Caco-2 (cell line): Measurements from ENCODE around the gene SLC33A1. TPM values are rescaled to one million over a fixed set of nuclear protein-coding genes. Genes with fewer than 3 reads are reported as not detected.

ENCODE experiments used
- BruUV-seq: library from RNA; stranded (reverse); fragments of 400-500 nt; replicated peaks from 2 replicates; lab custom pipeline; 2021; lab: Mats Ljungman, UMichigan
- CTCF ChIA-PET: fragments of 300-600 bp; sonication (Branson Sonifier 250); formaldehyde crosslinking; loops from one replicate; lab custom pipeline; 2022; ENCODE audit warnings: antibody characterized with exemption; lab: Charles Lee
- POLR2A ChIA-PET: fragments of 300-600 bp; sonication (Branson Sonifier 250); formaldehyde crosslinking; loops from one replicate; lab custom pipeline; 2022; ENCODE audit warnings: antibody characterized with exemption; lab: Charles Lee
- DNase-seq, 2 experiments: peaks; one replicate each; pipeline versions ENCODE4 v3.0.0 to v3.0.0-alpha.2; 2020 to 2022
- H3K27me3 ChIP-seq: replicated peaks from 2 replicates; pipeline ENCODE4 v1.6.0; 2011; ENCODE audit warnings: low read length; ENCODE audit not compliant: control insufficient read depth, insufficient read depth
- H3K36me3 ChIP-seq: 2 replicates; pipeline ENCODE4 v1.5.1; 2011; ENCODE audit warnings: low read length; ENCODE audit not compliant: control insufficient read depth, insufficient read depth
- H3K4me1 ChIP-seq: fragments of 250-450 bp; sonication (Bioruptor Pico); 2 replicates; pipeline ENCODE4 v1.5.1; 2020; ENCODE audit warnings: mild to moderate bottlenecking
- H3K4me3 ChIP-seq: 2 replicates; pipeline ENCODE4 v1.5.1; 2011; ENCODE audit warnings: low read depth, mild to moderate bottlenecking, control low read depth, low read length
- H3K9me3 ChIP-seq: fragments of 250-450 bp; sonication (Bioruptor Pico); 2 replicates; pipeline ENCODE4 v1.5.1; 2020; ENCODE audit warnings: mild to moderate bottlenecking, moderate library complexity
- H3K27ac Mint-ChIP-seq: one replicate; pipeline ENCODE4 v1.8.0; 2022; ENCODE audit warnings: mixed read lengths; ENCODE audit not compliant: unreplicated experiment
- H3K27me3 Mint-ChIP-seq: one replicate; pipeline ENCODE4 v1.8.0; 2022; ENCODE audit warnings: mixed read lengths; ENCODE audit not compliant: insufficient read depth, unreplicated experiment
- H3K36me3 Mint-ChIP-seq: one replicate; pipeline ENCODE4 v1.8.0; 2022; ENCODE audit warnings: mild to moderate bottlenecking, mixed read lengths; ENCODE audit not compliant: insufficient read depth, unreplicated experiment
- H3K4me1 Mint-ChIP-seq: one replicate; pipeline ENCODE4 v1.8.0; 2022; ENCODE audit warnings: low read depth, mixed read lengths; ENCODE audit not compliant: unreplicated experiment
- H3K4me3 Mint-ChIP-seq: one replicate; pipeline ENCODE4 v1.8.0; 2022; ENCODE audit warnings: mild to moderate bottlenecking, moderate library complexity, mixed read lengths; ENCODE audit not compliant: unreplicated experiment
- H3K9me3 Mint-ChIP-seq: one replicate; pipeline ENCODE4 v1.8.0; 2022; ENCODE audit warnings: mixed read lengths; ENCODE audit not compliant: unreplicated experiment
- intact Hi-C: fragments of 100-400 bp; cut with micrococcal nuclease; formaldehyde crosslinking; loops from one replicate; pipeline ENCODE4 v1.10.0; 2022; ENCODE audit not compliant: unreplicated experiment
- total RNA-seq: library from RNA; stranded (reverse); gene quantifications from 2 replicates; pipeline ENCODE4 v1.2.3, GENCODE V29; 2022
- TF ChIP-seq, protein P1 (sequence below), 2 experiments: fragments of 200-600 bp in 1 of 2; IDR thresholded peaks; 1 replicate in 1 of 2; 2 replicates in 1 of 2; pipeline versions ENCODE4 v1.5.1 to v1.8.0; 2011 to 2022; ENCODE audit warnings: antibody characterized with exemption in 1 of 2, control low read depth in 1 of 2, inconsistent platforms in 1 of 2, low read depth in 1 of 2, low read length in 1 of 2, mild to moderate bottlenecking in 1 of 2, moderate library complexity in 1 of 2; ENCODE audit not compliant: insufficient read depth in 1 of 2, severe bottlenecking in 1 of 2, unreplicated experiment in 1 of 2

The SLC33A1 gene
- total RNA-seq, 1 experiment from 2014 or later = 19.6 TPM

DNA sequence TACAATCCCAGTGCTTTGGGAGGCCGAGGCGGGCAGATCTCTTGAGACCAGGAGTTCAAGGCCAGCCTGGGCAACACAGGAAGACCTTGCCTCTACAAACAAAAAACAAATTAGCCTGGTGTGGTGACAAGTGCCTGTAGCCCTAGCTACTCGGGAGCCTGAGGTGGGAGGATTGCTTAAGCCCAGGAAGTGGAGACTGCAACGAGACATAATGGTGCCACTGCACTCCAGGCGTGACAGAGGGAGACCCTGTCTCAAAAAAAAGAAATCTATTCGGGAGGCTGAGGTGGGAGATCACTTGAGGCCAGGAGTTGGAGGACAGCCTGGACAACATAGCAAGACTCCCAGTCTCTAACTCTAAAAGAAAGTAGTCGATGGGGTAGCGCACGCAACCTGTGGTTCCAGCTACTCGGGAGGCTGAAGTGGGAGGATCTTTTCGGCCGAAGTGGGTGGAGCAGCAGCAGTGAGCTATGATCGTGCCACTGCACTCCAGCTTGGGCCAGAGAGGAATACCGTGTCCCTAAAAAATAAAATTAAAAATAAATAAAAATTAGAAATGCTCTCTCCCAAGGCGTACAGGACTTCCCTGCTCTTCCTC is 48.9 kb downstream of the SLC33A1 start:
- DNase-seq = no peak
- peak overlapping the region; percentile 87 for H3K4me3 Mint-ChIP-seq

DNA sequence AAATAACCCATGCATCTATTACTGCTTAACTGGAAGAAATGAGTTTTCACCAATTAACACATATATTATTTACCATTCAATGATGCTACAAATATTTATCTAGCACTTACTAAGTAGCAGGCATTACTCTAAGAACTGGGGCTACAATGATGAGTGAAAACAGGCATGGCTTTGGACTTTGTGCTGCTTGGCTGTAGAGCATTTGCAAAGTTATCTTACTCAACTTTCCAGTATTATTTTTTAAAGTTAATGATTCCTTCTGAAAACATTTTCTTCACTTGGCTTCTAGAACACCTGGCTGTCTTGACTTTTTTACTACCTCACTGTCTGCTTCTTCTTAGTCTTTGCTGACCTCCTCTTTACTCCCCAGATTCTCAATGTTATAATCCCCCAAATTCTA is 49.9 kb downstream of the SLC33A1 start:
- Mint-ChIP-seq H3K27ac (no peak overlapping the region), H3K27me3 (no peaks in the 10 kb centered on the region), H3K4me1 (peaks cover 9% of the 10 kb centered on the region), H3K4me3 (no peak overlapping the region), H3K9me3 (no peaks in the 10 kb centered on the region), H3K36me3 (no peaks in the 10 kb centered on the region)
- no peaks in the 10 kb centered on the region for H3K9me3 ChIP-seq
- TF ChIP-seq, protein P1, sequence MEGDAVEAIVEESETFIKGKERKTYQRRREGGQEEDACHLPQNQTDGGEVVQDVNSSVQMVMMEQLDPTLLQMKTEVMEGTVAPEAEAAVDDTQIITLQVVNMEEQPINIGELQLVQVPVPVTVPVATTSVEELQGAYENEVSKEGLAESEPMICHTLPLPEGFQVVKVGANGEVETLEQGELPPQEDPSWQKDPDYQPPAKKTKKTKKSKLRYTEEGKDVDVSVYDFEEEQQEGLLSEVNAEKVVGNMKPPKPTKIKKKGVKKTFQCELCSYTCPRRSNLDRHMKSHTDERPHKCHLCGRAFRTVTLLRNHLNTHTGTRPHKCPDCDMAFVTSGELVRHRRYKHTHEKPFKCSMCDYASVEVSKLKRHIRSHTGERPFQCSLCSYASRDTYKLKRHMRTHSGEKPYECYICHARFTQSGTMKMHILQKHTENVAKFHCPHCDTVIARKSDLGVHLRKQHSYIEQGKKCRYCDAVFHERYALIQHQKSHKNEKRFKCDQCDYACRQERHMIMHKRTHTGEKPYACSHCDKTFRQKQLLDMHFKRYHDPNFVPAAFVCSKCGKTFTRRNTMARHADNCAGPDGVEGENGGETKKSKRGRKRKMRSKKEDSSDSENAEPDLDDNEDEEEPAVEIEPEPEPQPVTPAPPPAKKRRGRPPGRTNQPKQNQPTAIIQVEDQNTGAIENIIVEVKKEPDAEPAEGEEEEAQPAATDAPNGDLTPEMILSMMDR (IDR thresholded peaks at IDR 0.05; ENCODE audit: insufficient read depth in 1 of 2, low read depth in 1 of 2, low read length in 1 of 2, severe bottlenecking in 1 of 2, unreplicated experiment in 1 of 2) = no peak
- intact Hi-C loops = loop anchor here (2.0 kb wide), 1 partner anchor 56 kb away; no protein-coding TSS in a partner anchor
- ChIA-PET POLR2A (no interaction called here), CTCF (no interaction called here)
- BruUV-seq = no TSS peak
- no peak overlapping the region for H3K4me3 ChIP-seq
- 0 out of 2 replicates have a peak, but pooled peaks cover 7% of the 10 kb centered on the region for H3K4me1 ChIP-seq
- no peaks in the 10 kb centered on the region for H3K36me3 ChIP-seq
- no peaks in the 10 kb centered on the region for H3K27me3 ChIP-seq
- DNase-seq = no peak

More for the DNA sequence above, 48.9 kb downstream of the SLC33A1 start:
- POLR2A ChIA-PET = interaction anchor here (0.6 to 1.7 kb wide), 5 partner anchors 48 to 214 kb away, joined by 3 to 9 read pairs (median 5); partner anchors contain the start of genes GMPS and PLCH1
- intact Hi-C loops = loop anchor here (2.0 to 5.0 kb wide), 2 partner anchors 57 to 177 kb away; no protein-coding TSS in a partner anchor
- Mint-ChIP-seq H3K9me3 (no peaks in the 10 kb centered on the region), H3K4me1 (peaks cover 6% of the 10 kb centered on the region), H3K27ac (peak overlapping the region; percentile 75), H3K36me3 (no peaks in the 10 kb centered on the region), H3K27me3 (no peaks in the 10 kb centered on the region)
- Histone ChIP-seq H3K36me3 (no peaks in the 10 kb centered on the region), H3K27me3 (no peaks in the 10 kb centered on the region), H3K4me3 (peak overlapping the region; percentile 93), H3K9me3 (no peaks in the 10 kb centered on the region), H3K4me1 (0 out of 2 replicates have a peak, but pooled peaks cover 7% of the 10 kb centered on the region)
- no TSS peak for BruUV-seq
- TF ChIP-seq, protein P1 (IDR thresholded peaks at IDR 0.05; ENCODE audit: insufficient read depth in 1 of 2, low read depth in 1 of 2, low read length in 1 of 2, severe bottlenecking in 1 of 2, unreplicated experiment in 1 of 2) = no peak
- CTCF ChIA-PET = interaction anchor here (0.6 to 2.1 kb wide), 22 partner anchors 10 to 392 kb away, joined by 3 to 29 read pairs (median 6); partner anchors contain the start of genes GMPS, PLCH1 and SLC33A1

DNA sequence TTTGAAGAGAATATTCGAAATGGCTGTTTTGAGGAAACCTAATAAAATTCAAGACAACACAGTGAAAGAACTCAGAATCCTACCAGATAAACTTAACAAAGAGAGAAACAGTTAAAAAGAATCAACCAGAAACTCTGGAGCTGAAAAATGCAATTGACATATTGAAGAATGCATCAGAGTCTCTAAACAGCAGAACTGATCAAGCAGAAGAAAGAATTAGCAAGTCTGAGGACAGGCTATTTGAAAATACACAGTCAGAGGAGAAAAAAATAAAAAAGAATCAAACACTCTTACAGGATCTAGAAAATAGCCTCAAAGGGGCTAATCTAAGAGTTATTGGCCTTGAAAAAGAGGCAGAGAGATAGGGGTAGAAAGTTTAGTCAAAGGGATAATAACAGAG is 61.7 kb downstream of the SLC33A1 start:
- peak overlapping the region; percentile 1 for H3K27ac Mint-ChIP-seq
- Histone ChIP-seq H3K4me1 (no peaks in the 10 kb centered on the region), H3K4me3 (no peak overlapping the region), H3K9me3 (no peaks in the 10 kb centered on the region), H3K36me3 (no peaks in the 10 kb centered on the region), H3K27me3 (no peaks in the 10 kb centered on the region)
- ChIA-PET POLR2A (no interaction called here), CTCF (no interaction called here)
- no TSS peak for BruUV-seq
- no peaks in the 10 kb centered on the region for H3K27me3 Mint-ChIP-seq
- H3K9me3 Mint-ChIP-seq = peaks cover 7% of the 10 kb centered on the region
- H3K36me3 Mint-ChIP-seq = no peaks in the 10 kb centered on the region
- DNase-seq = no peak
- intact Hi-C loops = no loop called here
- peaks cover 10% of the 10 kb centered on the region for H3K4me1 Mint-ChIP-seq
- TF ChIP-seq, protein P1 (IDR thresholded peaks at IDR 0.05; ENCODE audit: insufficient read depth in 1 of 2, low read depth in 1 of 2, low read length in 1 of 2, severe bottlenecking in 1 of 2, unreplicated experiment in 1 of 2) = no peak
- no peak overlapping the region for H3K4me3 Mint-ChIP-seq
